GM19193 (cell line): ENCODE results near the gene MRPL10.

Source experiments
- POLR2A ChIP-seq: IDR thresholded peaks from 4 replicates; pipeline ENCODE4 v1.6.1; 2011; ENCODE audit not compliant: insufficient read depth, insufficient read length; ENCODE audit errors: extremely low read depth

MRPL10 gene

GRCh38 chr17:47834756-47835155 is 3.4 kb upstream of the MRPL10 start:
- no peak for TF ChIP-seq POLR2A

- TF ChIP-seq POLR2A: no peak
These were observed 590 bp upstream of the MRPL10 start for GRCh38 chr17:47831934-47832327.

GRCh38 chr17:47830396-47831002 is 842 bp downstream of the MRPL10 start:
- TF ChIP-seq POLR2A: no peak

DNA sequence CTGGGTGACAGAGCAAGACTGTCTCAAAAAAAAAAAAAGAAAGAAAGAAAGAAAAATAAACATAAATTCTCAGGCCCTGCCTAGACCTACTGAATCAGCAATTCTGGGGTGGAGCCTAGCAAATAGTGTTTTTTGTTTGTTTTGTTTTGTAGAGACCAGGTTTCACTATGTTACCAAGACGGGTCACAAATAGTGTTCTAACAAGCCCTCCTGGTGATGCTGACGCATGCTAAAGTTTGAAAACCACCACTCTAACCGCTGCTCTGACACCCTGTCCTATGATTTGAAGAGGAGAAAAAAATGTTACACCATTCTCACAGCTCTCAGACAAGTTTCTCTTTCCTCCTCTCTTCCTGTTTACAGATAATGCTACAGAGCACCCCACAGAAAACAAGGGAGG is 1.5 kb downstream of the MRPL10 start:
- no peak for TF ChIP-seq POLR2A

DNA sequence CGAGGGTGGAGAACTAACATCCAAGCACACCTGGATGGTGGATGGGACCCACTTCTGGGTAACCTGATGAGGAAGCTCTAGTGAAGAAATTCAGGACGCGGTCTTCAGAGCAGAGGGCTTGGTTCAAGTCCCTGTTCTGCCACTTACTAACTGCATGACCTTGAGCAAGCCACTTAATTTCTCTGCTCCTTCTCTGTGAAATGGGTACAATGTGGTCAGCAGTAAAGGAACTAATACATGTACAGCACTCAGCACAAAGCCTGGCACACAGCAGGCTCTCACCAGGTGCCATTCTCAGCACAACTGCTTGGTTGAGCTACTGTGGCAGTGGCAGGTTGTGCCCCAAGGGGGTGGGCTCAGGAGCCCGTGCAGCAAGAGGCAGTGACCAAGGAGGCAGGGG is 7.8 kb downstream of the MRPL10 start:
- TF ChIP-seq POLR2A: no peak

DNA sequence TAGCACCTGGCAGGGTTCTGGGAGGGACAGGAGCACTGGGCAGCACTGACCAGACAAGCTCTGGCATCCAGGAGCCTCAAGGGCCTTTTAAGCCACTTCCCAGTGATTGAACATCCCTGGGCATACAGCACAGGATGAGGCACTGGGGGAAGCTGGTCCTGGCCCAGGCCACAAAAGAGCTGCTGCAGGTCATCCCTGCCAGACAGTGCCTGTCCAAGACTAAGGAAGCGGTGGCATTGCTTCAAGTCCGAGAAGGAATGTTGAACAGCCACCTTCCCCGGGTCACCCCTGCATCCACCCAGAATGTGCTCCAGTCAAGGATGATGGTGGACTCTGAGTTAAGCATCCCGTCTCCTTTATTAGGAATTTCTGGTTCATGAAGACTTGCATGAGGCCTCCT is 8.6 kb downstream of the MRPL10 start:
- TF ChIP-seq POLR2A: no peak

DNA sequence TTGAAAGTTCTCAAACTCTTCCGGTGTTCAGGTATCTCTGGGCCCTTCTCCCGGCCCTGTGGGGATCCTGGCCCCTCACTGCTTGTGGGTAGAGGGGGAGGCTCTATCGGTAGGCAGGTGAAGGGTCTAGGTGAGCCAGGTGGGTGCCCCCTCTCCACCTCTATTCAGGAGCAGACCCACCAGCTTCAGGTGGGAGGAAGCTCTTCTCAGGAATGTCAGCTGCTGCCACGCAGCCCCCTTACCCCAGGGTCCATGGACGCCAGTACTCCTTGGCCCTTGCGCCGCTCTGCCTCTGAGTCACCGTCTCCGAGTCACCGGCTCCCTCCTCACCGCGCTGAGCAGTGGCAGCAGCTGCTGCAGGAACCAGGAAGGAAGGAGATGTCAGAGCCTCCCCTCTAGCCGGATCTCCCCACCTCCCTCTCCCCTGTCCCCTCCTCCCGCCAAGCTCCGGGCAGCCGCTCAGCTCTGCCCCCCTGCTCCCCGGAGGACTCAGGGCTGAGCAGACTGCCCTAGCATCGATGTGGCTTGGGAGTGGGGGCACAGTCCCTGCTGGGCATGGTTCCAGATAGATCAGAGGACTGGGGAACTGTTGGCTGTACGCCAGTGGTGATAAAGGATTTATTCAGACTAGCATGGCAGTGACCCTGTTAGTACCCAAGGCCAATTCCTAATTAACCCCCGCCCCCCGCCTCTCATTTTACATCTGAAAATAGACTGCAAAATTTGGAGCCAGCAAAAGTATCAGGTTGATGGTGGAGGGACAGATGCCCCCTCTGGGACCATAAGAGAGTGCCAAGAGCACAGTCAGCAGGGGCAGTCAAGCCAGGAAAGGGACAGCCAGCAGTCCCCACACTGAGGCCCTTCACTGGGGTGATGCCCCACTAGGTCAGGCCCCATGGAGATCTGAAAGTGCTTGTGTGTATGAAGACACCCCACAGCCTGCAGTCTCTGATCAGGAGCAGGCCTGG is 9.6 kb downstream of the MRPL10 start, which contains the start of gene OSBPL7:
Gene OSBPL7, minus strand, starts transcription at position 371 of the 968 bp plus-strand sequence. CDS start 1,516 bp downstream, outside the sequence.
- peak; percentile 69 for TF ChIP-seq POLR2A

GRCh38 chr17:47821031-47821423 is 10.3 kb downstream of the MRPL10 start:
- no peak for TF ChIP-seq POLR2A

GRCh38 chr17:47820033-47820789 is 11.1 kb downstream of the MRPL10 start:
- no peak for TF ChIP-seq POLR2A

- TF ChIP-seq POLR2A: no peak
These were observed 11.9 kb downstream of the MRPL10 start for GRCh38 chr17:47819475-47819874.

DNA sequence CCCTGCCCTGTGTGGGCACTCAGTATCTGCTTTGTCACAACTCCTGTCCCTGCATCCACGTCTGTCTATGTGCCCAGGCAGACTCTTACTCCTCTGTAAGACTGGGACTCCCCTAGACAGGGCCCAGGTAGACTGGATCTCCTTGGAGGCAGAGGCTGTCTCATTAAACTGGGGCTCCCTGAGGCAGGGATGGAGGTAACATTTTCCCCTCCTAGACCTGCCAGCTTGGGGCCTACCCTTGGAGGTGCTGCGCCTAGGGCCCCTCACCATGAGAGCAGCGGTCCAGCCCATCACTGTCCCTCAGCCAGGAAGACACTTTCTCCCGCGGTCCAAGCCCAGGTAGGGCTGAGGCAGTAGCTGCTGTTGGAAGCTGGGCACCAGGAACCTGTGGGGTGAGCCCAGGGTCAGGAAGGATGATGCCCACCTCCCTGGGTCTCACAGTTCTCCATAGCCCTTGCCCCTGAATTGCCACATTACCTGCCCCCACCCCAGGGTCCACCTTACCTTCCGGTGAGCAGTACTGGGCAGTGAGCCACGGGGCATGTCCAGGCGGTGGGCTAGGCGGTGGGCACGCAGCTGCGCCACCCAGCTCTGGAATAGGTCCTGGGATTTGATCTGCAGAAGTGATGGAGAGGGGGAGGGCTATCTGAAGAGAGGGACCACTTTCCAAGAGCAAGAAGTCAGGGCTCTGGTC is 13.2 kb downstream of the MRPL10 start:
- no peak for TF ChIP-seq POLR2A

DNA sequence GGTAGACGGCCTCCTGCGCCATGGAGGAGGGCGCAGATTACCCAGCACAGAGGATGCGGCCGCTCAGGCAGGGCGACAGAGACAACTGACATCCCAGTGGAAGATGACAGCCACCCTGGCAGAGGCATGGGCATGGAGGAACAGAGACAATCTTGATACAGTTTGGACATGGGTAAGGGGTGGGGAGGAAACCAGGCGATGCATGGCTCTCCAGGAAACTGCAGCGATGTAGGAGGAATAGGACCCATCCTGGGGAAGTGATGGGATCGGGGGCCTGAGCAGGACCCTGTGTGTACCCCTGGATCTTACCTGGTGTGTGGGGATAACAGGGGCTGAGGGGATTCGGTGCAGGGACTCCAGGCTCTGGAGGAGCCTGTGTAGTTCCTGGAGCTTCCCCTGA is 14.4 kb downstream of the MRPL10 start:
- no peak for TF ChIP-seq POLR2A

DNA sequence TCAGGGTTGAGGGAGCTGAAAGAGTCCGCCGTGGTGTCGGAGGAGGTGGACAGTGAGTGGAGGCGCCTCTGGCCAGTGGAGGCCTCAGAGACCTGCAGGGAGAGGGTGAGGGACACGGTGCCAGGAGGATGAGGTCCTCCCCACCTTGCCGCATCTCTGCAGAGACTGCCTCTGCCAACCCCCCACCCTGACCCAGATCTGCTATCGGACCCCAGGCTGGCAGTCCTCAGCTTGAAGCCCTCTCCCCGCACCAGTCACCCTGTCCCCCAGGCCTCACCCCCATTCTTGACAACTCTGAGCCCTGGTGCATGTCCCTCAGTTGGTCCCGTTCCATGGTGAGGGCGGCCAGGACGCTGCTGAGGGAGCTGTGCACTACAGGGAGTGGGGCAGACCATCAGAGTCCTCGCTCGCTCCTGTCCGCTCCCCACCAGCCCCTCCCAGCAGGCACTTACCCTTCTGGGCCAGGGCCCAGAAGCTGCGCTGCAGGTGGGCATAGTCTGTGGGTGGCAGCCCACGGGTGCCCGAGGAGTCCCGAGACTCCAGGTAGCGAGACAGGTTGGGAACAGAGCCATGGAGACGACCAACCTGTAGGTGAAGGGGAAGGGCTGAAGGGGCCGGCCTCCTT is 15.1 kb downstream of the MRPL10 start:
- TF ChIP-seq POLR2A: no peak
